Prostate gland (tissue), 2 donors: ENCODE data around the gene ZNF219.

Experiments used
- CTCF ChIP-seq, 4 experiments: fragments of 200-600 bp in 2 of 4; fragments of 450-650 bp in 2 of 4; sonication (generic) in 2 of 4; IDR thresholded peaks; 1 replicate in 3 of 4; 2 replicates in 1 of 4; pipeline ENCODE4 v1.5.1; 2016 to 2019; ENCODE audit warnings: antibody characterized with exemption in 4 of 4, mild to moderate bottlenecking in 2 of 4, moderate library complexity in 2 of 4
- POLR2AphosphoS5 ChIP-seq: sonication (generic); formaldehyde crosslinking; IDR thresholded peaks from one replicate; pipeline ENCODE4 v1.6.1; 2017; ENCODE audit warnings: antibody characterized with exemption

GRCh38 chr14:21055432-21056117 lies 42.9 kb downstream of the ZNF219 start:
- TF ChIP-seq POLR2AphosphoS5 (no peak), CTCF (IDR thresholded peaks at IDR 0.05) (no peak)
